Bronchial epithelial cell (primary cell): Measurements from ENCODE around the gene FANCE. TPM values are rescaled to one million over a fixed set of nuclear protein-coding genes. Genes with fewer than 3 reads are reported as not detected.

Experiments
- DNase-seq: peaks from one replicate; pipeline ENCODE4 v3.0.0-alpha.2; 2010; ENCODE audit warnings: low read depth
- FAIRE-seq: peaks from 2 replicates; lab custom pipeline; 2011; peaks lifted over from hg19 to GRCh38; lab: Jason Lieb, UNC
- H3K27me3 ChIP-seq: 2 replicates; pipeline ENCODE4 v1.5.1; 2011; ENCODE audit warnings: low read length; ENCODE audit not compliant: control insufficient read depth, insufficient read depth
- H3K36me3 ChIP-seq: 2 replicates; pipeline ENCODE4 v1.5.1; 2011; ENCODE audit warnings: low read length; ENCODE audit not compliant: control insufficient read depth, insufficient read depth
- H3K4me3 ChIP-seq: 2 replicates; pipeline ENCODE4 v1.5.1; 2011; ENCODE audit warnings: mild to moderate bottlenecking, low read depth, low read length, control low read depth
- total RNA-seq: library from RNA; depleted of rRNA; stranded (reverse); fragments of >200 nt; gene quantifications from 2 replicates; pipeline ENCODE4 v1.2.1, GENCODE V29; 2014
- TF ChIP-seq, protein P1 (sequence below): IDR thresholded peaks from 2 replicates; pipeline ENCODE4 v1.5.1; 2011; ENCODE audit warnings: mild to moderate bottlenecking, moderate library complexity, low read length, control low read depth, inconsistent platforms; ENCODE audit not compliant: insufficient read depth, severe bottlenecking

The FANCE gene
- total RNA-seq, 1 donor from 2014 or later, result 46.3 TPM

DNA sequence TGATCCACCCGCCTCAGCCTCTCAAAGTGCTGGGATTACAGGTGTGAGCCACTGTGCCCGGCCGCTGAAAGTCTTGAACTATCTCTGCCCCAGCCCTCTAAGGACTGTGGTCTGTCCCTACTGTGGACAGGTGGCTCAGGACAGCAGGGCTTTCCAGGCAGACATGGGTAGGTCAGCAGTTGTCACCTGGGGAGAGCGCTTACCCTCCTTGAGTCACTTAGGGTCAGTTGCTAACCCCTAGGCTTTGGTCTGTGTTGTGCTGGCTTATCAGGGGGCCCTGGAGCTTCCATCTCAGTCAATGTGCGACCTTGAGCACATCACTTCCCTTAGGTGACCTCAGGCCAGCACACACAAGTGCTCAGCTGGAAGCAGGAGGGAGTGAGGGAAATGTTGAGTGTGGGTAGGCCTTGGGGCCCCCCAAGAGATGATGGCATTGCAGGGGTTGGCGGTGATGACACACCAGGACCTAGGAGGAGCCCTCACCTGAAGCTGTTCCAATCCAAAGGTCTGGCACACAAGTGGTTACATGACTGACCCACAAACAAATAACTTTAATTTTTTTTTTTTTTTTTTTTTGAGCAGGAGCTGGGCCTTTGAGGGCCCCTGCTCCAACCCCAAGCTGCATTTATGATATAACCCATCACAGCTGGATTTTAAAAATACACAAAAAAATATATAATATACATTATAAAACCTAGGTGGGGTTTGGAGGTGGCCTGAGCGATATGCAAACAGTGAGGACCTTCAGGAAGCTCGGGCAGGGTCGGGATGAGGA lies 21.1 kb downstream of the FANCE start:
- TF ChIP-seq, protein P1, sequence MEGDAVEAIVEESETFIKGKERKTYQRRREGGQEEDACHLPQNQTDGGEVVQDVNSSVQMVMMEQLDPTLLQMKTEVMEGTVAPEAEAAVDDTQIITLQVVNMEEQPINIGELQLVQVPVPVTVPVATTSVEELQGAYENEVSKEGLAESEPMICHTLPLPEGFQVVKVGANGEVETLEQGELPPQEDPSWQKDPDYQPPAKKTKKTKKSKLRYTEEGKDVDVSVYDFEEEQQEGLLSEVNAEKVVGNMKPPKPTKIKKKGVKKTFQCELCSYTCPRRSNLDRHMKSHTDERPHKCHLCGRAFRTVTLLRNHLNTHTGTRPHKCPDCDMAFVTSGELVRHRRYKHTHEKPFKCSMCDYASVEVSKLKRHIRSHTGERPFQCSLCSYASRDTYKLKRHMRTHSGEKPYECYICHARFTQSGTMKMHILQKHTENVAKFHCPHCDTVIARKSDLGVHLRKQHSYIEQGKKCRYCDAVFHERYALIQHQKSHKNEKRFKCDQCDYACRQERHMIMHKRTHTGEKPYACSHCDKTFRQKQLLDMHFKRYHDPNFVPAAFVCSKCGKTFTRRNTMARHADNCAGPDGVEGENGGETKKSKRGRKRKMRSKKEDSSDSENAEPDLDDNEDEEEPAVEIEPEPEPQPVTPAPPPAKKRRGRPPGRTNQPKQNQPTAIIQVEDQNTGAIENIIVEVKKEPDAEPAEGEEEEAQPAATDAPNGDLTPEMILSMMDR, result no peak
- H3K4me3 ChIP-seq, result no peak overlapping the region
- FAIRE-seq (no peak), DNase-seq (no peak)
- H3K27me3 ChIP-seq, result no peaks in the 10 kb centered on the region
- peaks cover 32% of the 10 kb centered on the region for H3K36me3 ChIP-seq

- no peak for DNase-seq
- H3K36me3 ChIP-seq, result peaks cover 35% of the 10 kb centered on the region
- TF ChIP-seq, protein P1, result no peak
- H3K4me3 ChIP-seq, result no peak overlapping the region
- FAIRE-seq, result no peak
- H3K27me3 ChIP-seq, result no peaks in the 10 kb centered on the region
Measured at GRCh38 chr6:35473850-35474130, 21.7 kb downstream of the FANCE start.

DNA sequence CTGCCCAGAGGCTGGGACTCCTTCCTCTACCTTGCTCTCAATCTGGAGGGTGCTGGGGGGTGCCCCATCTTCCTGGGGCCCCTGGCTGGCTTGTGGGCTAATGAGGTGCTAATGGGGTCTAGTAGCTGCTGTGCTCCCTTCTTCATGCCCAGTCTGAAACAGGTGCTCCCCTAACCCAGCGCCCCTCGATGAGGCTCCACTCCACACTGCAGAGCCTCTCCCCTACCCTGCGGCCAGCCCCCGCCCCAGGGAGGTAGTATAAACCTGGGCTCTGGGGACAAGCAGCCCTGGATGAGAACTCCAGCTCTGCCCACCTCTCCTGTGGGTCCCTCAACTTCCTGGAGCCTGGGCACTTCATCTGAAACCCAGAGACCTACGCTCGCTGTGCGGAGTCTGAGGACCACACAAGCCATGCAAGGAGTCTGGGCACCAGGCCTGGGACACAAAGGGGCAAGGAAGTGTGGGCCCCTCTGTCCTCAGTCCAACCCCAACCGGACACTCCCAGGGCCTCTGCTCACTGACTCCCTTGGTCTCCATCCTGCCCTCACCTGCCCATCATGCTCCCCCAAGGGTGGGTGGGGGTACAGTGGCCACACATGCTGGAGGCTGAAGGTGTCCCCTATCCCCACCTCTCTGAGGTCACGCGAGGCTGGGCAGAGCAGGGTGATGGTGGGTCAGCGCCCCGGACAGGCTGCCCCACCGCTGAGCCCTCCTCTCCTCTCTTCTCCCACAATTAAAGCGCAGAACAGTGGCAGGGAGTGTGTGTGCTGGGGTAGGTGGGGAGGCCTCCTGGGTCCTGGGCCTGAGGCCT lies 22.2 kb downstream of the FANCE start:
- H3K4me3 ChIP-seq, result no peak overlapping the region
- H3K36me3 ChIP-seq, result peaks cover 32% of the 10 kb centered on the region
- FAIRE-seq (no peak), DNase-seq (no peak)
- TF ChIP-seq, protein P1, result no peak
- H3K27me3 ChIP-seq, result no peaks in the 10 kb centered on the region

DNA sequence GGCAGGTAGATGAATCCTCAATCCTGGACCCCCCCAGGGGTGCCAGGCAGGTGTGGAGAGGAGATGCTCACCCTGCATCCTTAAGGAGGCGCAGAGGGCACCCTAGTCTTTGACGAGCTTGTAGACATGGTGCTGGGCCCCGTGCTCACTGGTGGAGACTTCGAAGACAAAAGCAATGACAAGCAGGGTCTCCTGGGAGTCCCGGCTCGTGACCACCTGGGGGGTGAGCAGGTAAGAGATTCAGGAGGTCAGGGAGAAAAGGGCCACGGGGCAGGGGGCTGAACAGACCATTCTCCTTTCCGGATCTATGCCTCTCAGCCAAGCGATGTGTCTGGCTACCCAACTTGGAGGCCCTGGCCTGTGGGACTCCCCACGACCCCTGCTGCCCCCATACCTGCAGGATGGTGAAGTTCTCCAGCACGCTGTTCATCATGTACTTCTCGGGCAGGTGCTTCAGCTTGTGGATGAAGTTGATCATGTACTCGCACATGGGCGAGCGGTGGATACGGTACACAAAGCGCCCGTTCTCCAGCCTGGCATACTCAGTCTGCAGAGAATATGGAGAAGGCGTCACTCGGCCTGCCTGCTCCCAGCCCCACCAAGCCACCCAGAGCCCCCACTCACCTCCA lies 22.9 kb downstream of the FANCE start:
- no peak for FAIRE-seq

DNA sequence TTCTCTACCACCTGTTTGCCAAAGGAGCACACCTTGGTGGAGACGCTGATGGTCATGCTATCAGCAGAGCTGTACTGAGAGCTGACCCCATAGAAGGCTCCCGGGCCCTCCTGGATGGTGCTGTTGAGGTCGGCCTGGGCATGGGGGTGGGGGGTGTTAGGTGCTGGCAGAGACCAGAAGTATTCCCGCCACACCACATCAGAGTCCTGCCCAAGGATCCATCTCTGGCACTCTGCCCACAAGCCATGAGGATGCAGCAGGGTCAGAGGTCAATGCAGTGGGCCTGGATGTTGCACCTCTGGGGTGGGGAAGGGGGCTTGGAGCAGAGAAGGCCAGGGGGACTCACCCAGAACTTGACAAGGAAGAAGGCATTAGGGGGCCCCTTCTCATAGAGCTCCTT lies 23.4 kb downstream of the FANCE start:
- H3K36me3 ChIP-seq, result peaks cover 26% of the 10 kb centered on the region
- no peak for DNase-seq

More for the DNA sequence above, 22.9 kb downstream of the FANCE start:
- TF ChIP-seq, protein P1, result no peak
- no peak overlapping the region for H3K4me3 ChIP-seq
- H3K27me3 ChIP-seq, result no peaks in the 10 kb centered on the region
- peaks cover 27% of the 10 kb centered on the region for H3K36me3 ChIP-seq
- no peak for DNase-seq

More for the DNA sequence above, 23.4 kb downstream of the FANCE start:
- TF ChIP-seq, protein P1, result no peak
- Histone ChIP-seq H3K4me3 (no peak overlapping the region), H3K27me3 (no peaks in the 10 kb centered on the region)
- FAIRE-seq, result no peak
